H1 (cell line): Measurements from ENCODE around the gene OCSTAMP. TPM values are rescaled to one million over a fixed set of nuclear protein-coding genes. Genes with fewer than 3 reads are reported as not detected.

Source experiments
- CTCF ChIA-PET: fragments of 300-600 bp; sonication (Branson Sonifier 250); formaldehyde crosslinking; loops from one replicate; lab custom pipeline; 2021; ENCODE audit not compliant: partially characterized antibody; lab: Charles Lee
- POLR2A ChIA-PET: fragments of 300-600 bp; sonication (Branson Sonifier 250); formaldehyde crosslinking; loops from one replicate; lab custom pipeline; 2021; ENCODE audit warnings: inconsistent platforms; ENCODE audit not compliant: partially characterized antibody; lab: Charles Lee
- DNase-seq, 2 experiments: peaks; one replicate each; pipeline versions ENCODE4 v3.0.0 to v3.0.0-alpha.2; 2010 to 2022; ENCODE audit warnings: low spot score in 2 of 2, low read depth in 1 of 2, mixed read lengths in 1 of 2
- FAIRE-seq: peaks from 2 replicates; lab custom pipeline; 2011; peaks lifted over from hg19 to GRCh38; lab: Jason Lieb, UNC
- H2AFZ ChIP-seq: 2 replicates; pipeline ENCODE4 v1.8.1; 2012; ENCODE audit warnings: low read length, inconsistent platforms
- H2AK5ac ChIP-seq: 2 replicates; pipeline ENCODE4 v1.6.1; 2013; ENCODE audit warnings: low read depth, low read length
- H2BK120ac ChIP-seq: replicated peaks from 2 replicates; pipeline ENCODE3; 2013; ENCODE audit warnings: low read depth, low read length, inconsistent platforms
- H2BK12ac ChIP-seq: 2 replicates; pipeline ENCODE4 v1.6.1; 2013; ENCODE audit warnings: low read depth, low read length
- H2BK15ac ChIP-seq: 2 replicates; pipeline ENCODE4 v1.6.1; 2013; ENCODE audit warnings: low read length
- H2BK20ac ChIP-seq: 2 replicates; pipeline ENCODE4 v1.6.1; 2013; ENCODE audit warnings: low read length
- H2BK5ac ChIP-seq: 2 replicates; pipeline ENCODE4 v1.6.1; 2013; ENCODE audit warnings: low read depth, low read length
- H3K14ac ChIP-seq: 2 replicates; pipeline ENCODE4 v1.6.1; 2013; ENCODE audit warnings: inconsistent platforms; ENCODE audit not compliant: insufficient read length
- H3K18ac ChIP-seq: 2 replicates; pipeline ENCODE4 v1.6.1; 2013; ENCODE audit warnings: low read length; ENCODE audit errors: extremely low read depth
- H3K23ac ChIP-seq: 2 replicates; pipeline ENCODE4 v1.6.1; 2013; ENCODE audit warnings: inconsistent platforms; ENCODE audit not compliant: insufficient read length
- H3K23me2 ChIP-seq: 2 replicates; pipeline ENCODE4 v1.6.1; 2013; ENCODE audit warnings: low read depth, low read length
- H3K27ac ChIP-seq: 2 replicates; pipeline ENCODE4 v1.6.1; 2011; ENCODE audit warnings: low read depth, low read length, inconsistent platforms
- H3K27me3 ChIP-seq, 4 experiments: replicated peaks in 1 of 4; 1 replicate in 1 of 4; 2 replicates in 3 of 4; pipeline versions ENCODE4 v1.6.1 to v1.8.1; 2011 to 2013; ENCODE audit warnings: low read length in 3 of 4, mild to moderate bottlenecking in 3 of 4, inconsistent platforms in 2 of 4, mixed read lengths in 2 of 4, moderate library complexity in 1 of 4; ENCODE audit not compliant: control insufficient read depth in 3 of 4, insufficient read depth in 3 of 4; ENCODE audit errors: extremely low read depth in 1 of 4
- H3K36me3 ChIP-seq, 4 experiments: 2 replicates each; pipeline versions ENCODE4 v1.6.1 to v1.8.1; 2011 to 2013; ENCODE audit warnings: mild to moderate bottlenecking in 4 of 4, low read length in 3 of 4, moderate library complexity in 2 of 4, control low read depth in 1 of 4, inconsistent platforms in 1 of 4; ENCODE audit not compliant: insufficient read depth in 4 of 4, control insufficient read depth in 2 of 4
- H3K4ac ChIP-seq: replicated peaks from 2 replicates; pipeline ENCODE3; 2013; ENCODE audit warnings: low read length, low read depth, mixed read lengths, inconsistent platforms; ENCODE audit not compliant: insufficient read length
- H3K4me1 ChIP-seq, 4 experiments: replicated peaks in 1 of 4; 1 replicate in 1 of 4; 2 replicates in 3 of 4; pipeline versions ENCODE4 v1.6.1 to v1.8.1; 2011 to 2013; ENCODE audit warnings: low read length in 3 of 4, inconsistent platforms in 2 of 4, mixed read lengths in 1 of 4; ENCODE audit not compliant: insufficient read depth in 4 of 4, control insufficient read depth in 3 of 4
- H3K4me2 ChIP-seq, 2 experiments: 2 replicates each; pipeline versions ENCODE4 v1.6.1 to v1.8.1; 2011 to 2013; ENCODE audit warnings: low read depth in 2 of 2, low read length in 2 of 2, control low read depth in 1 of 2, inconsistent platforms in 1 of 2, mild to moderate bottlenecking in 1 of 2; ENCODE audit not compliant: insufficient read depth in 1 of 2
- H3K4me3 ChIP-seq, 4 experiments: fragments of 200-600, 300-600 bp in 1 of 4; sonication (generic), shearing (Covaris generic), sonication (Bioruptor Twin) in 1 of 4; 2 replicates each; pipeline versions ENCODE4 v1.5.1 to v1.8.1; 2011 to 2016; ENCODE audit warnings: low read length in 4 of 4, low read depth in 3 of 4, control low read depth in 2 of 4, inconsistent platforms in 2 of 4, mild to moderate bottlenecking in 2 of 4, mixed read lengths in 1 of 4, moderate library complexity in 1 of 4; ENCODE audit not compliant: insufficient read depth in 2 of 4; ENCODE audit errors: extremely low read depth in 1 of 4
- H3K56ac ChIP-seq: replicated peaks from 2 replicates; pipeline ENCODE3; 2013; ENCODE audit warnings: low read depth, mild to moderate bottlenecking, mixed read lengths, low read length, inconsistent platforms; ENCODE audit not compliant: insufficient read length
- H3K79me1 ChIP-seq: 2 replicates; pipeline ENCODE4 v1.6.1; 2013; ENCODE audit warnings: low read depth, low read length, control low read depth
- H3K79me2 ChIP-seq, 2 experiments: 2 replicates each; pipeline versions ENCODE4 v1.6.1 to v1.8.1; 2012 to 2013; ENCODE audit warnings: low read length in 2 of 2, mild to moderate bottlenecking in 2 of 2, inconsistent platforms in 1 of 2; ENCODE audit not compliant: insufficient read depth in 2 of 2, control insufficient read depth in 1 of 2
- H3K9ac ChIP-seq, 4 experiments: replicated peaks in 1 of 4; 1 replicate in 1 of 4; 2 replicates in 3 of 4; pipeline versions ENCODE4 v1.6.1 to v1.8.1; 2011 to 2013; ENCODE audit warnings: low read depth in 3 of 4, low read length in 3 of 4, control low read depth in 2 of 4, mild to moderate bottlenecking in 2 of 4, moderate library complexity in 2 of 4, inconsistent platforms in 1 of 4; ENCODE audit errors: extremely low read depth in 1 of 4
- H3K9me3 ChIP-seq, 2 experiments: 2 replicates each; pipeline versions ENCODE4 v1.6.1 to v1.8.1; 2012 to 2013; ENCODE audit warnings: mild to moderate bottlenecking in 2 of 2, moderate library complexity in 2 of 2, control low read depth in 1 of 2, inconsistent platforms in 1 of 2, low read depth in 1 of 2, low read length in 1 of 2, mixed read lengths in 1 of 2; ENCODE audit not compliant: insufficient read depth in 2 of 2
- H4K20me1 ChIP-seq, 2 experiments: replicated peaks in 1 of 2; 2 replicates each; pipeline versions ENCODE3 to v1.8.1; 2011 to 2013; ENCODE audit warnings: inconsistent platforms in 2 of 2, low read length in 2 of 2, mild to moderate bottlenecking in 1 of 2; ENCODE audit not compliant: insufficient read depth in 2 of 2, control insufficient read depth in 1 of 2
- H4K5ac ChIP-seq: 2 replicates; pipeline ENCODE4 v1.6.1; 2013; ENCODE audit warnings: low read length, low read depth, mixed read lengths, inconsistent platforms; ENCODE audit not compliant: insufficient read length
- H4K8ac ChIP-seq: 2 replicates; pipeline ENCODE4 v1.8.0; 2013; ENCODE audit warnings: mild to moderate bottlenecking, moderate library complexity, low read length, inconsistent platforms; ENCODE audit not compliant: insufficient read depth; ENCODE audit errors: extremely low read depth
- H4K91ac ChIP-seq: replicated peaks from 2 replicates; pipeline ENCODE3; 2013; ENCODE audit warnings: low read length, mixed read lengths, inconsistent platforms; ENCODE audit not compliant: insufficient read length
- CTBP2 ChIP-seq: IDR thresholded peaks from 2 replicates; pipeline ENCODE4 v1.7.0; 2011; ENCODE audit warnings: borderline replicate concordance, mild to moderate bottlenecking, moderate library complexity, mixed read lengths, low read length; ENCODE audit not compliant: insufficient read depth, insufficient read length
- KDM1A ChIP-seq: fragments of 200-600, 300-600 bp; sonication (generic); IDR thresholded peaks from 2 replicates; pipeline ENCODE4 v1.7.1; 2016; ENCODE audit warnings: mild to moderate bottlenecking, low read length, borderline replicate concordance
- WGBS, 2 experiments: shearing (Covaris generic) in 1 of 2; methylation state at CpG; one replicate each; pipeline versions ENCODE4 v1.1.6 to v1.1.7; 2013 to 2015; ENCODE audit warnings: low lambda C conversion rate in 2 of 2, mixed read lengths in 2 of 2, inconsistent platforms in 1 of 2, low coverage in 1 of 2, missing lambda C conversion rate in 1 of 2; ENCODE audit not compliant: insufficient replicate concordance in 2 of 2, insufficient coverage in 1 of 2, insufficient read length in 1 of 2; ENCODE audit errors: extremely low coverage in 1 of 2, missing lambda C conversion rate in 1 of 2; 5-methylcytosine and 5-hydroxymethylcytosine counted together
- polyA plus RNA-seq, 7 experiments: library from polyadenylated mRNA; depleted of rRNA in 3 of 7; stranded (reverse) in 5 of 7; unstranded in 2 of 7; fragments of >200 nt in 5 of 7; fragments of 200-250 nt in 2 of 7; gene quantifications; 1 replicate in 5 of 7; 2 replicates in 1 of 7; 4 replicates in 1 of 7; pipeline versions ENCODE4 v1.2.1 to v1.2.3, GENCODE V29; 2011 to 2013; ENCODE audit warnings: missing spikeins in 2 of 7, mixed read lengths in 2 of 7
- total RNA-seq: library from RNA; stranded (reverse); fragmentation: NEBNext Ultra II Directional; extraction: Animal tissue kit (Norgen Biotek cat#: 25700); gene quantifications from 2 replicates; pipeline ENCODE4 v1.2.1, GENCODE V29; 2021

Gene OCSTAMP
- total and polyA plus RNA-seq, 2 of the 8 experiments (the other 6 are each of a cell fraction or from before 2014, with no cell fraction given) = 0.09 to 0.13 TPM

DNA sequence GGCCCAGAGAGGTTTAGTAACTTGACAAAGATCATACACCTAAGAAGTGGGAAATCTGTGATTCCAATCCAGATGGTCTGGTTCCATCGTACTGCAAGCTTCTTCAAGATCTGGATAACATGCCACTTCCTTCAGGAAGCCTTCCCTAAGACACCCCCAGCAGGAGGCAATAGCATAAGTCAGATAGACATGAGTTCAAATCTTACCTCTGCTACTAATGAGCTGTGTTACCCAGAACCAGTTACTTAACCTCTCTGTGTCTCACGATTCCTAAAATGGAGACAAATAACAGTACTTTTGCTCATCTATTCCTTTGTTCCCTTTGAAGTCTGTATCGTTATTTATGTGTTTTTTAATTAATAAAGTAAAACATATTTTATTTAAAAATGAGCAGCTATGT is 22.3 kb upstream of the OCSTAMP start:
- H3K79me2 ChIP-seq = no peaks in the 10 kb centered on the region
- TF ChIP-seq KDM1A (0 out of 2 replicates have a peak, but pooled peaks have one; percentile 18), CTBP2 (no peak)
- TF ChIP-seq, all 59 proteins: peak for 1
- CTCF ChIA-PET = interaction anchor here (2.7 to 4.5 kb wide), 3 partner anchors 10 to 108 kb away, joined by 10 to 41 read pairs (median 17); no protein-coding TSS in a partner anchor
- Histone ChIP-seq H3K4me1 (no peaks in the 10 kb centered on the region; a peak in 2 of 7 replicates), H3K79me1 (no peaks in the 10 kb centered on the region), H2BK20ac (no peak overlapping the region), H2AK5ac (no peak overlapping the region), H4K5ac (no peak overlapping the region), H3K36me3 (no peaks in the 10 kb centered on the region; a peak in 1 of 8 replicates), H3K14ac (no peak overlapping the region), H3K56ac (no peak overlapping the region), H3K18ac (no peak overlapping the region), H3K4me2 (no peak overlapping the region), H3K23ac (no peak overlapping the region), H3K9ac (no peak overlapping the region), H3K9me3 (no peaks in the 10 kb centered on the region), H3K4me3 (no peak overlapping the region), H3K27ac (no peak overlapping the region), H4K8ac (no peak overlapping the region), H2BK15ac (no peak overlapping the region), H2BK12ac (no peak overlapping the region), H4K91ac (no peak overlapping the region), H3K27me3 (no peaks in the 10 kb centered on the region), H3K23me2 (no peaks in the 10 kb centered on the region), H2AFZ (no peak overlapping the region), H4K20me1 (no peaks in the 10 kb centered on the region), H3K4ac (no peak overlapping the region), H2BK5ac (no peak overlapping the region), H2BK120ac (no peak overlapping the region)
- FAIRE-seq = no peak
- POLR2A ChIA-PET = interaction anchor here (1.0 to 1.6 kb wide), 4 partner anchors 8 to 17 kb away, joined by 3 to 5 read pairs (median 4); no protein-coding TSS in a partner anchor
- WGBS, 2 experiments = 86% methylated on average over 3 of the region's 3 CpGs; no CpG with 5 or more reads in 1 of the 2 experiments
- DNase-seq = no peak
